ENCODE results near the gene FASN. TPM values are rescaled to one million over a fixed set of nuclear protein-coding genes. Genes with fewer than 3 reads are reported as not detected.

FASN gene
- total and polyA plus RNA-seq, 2 donors (not counting 3 experiments of a cell fraction or from before 2014, with no cell fraction given) = 101 to 360 TPM

GRCh38 chr17:82037092-82037888, 60.7 kb downstream of the FASN start, which contains the start of gene DCXR:
Gene DCXR, minus strand, starts transcription at chr17:82037697. Its CDS starts 15 bp downstream, at chr17:82037682.
- intact Hi-C loops (cut with micrococcal nuclease) (loop anchor here (1.0 to 10.0 kb wide), 4 partner anchors 14 to 378 kb away; partner anchors contain the start of genes HEXD, LRRC45 and OGFOD3), dilution Hi-C loops (cut with MboI; ENCODE audit: extremely low pct_ligation_motif_present, low sequenced_read_pairs) (no loop called here)
- H3K36me3 ChIP-seq (ENCODE audit: control insufficient read depth in 2 of 2, extremely low read depth in 1 of 2, insufficient read depth in 2 of 2, low read length in 2 of 2) = no peaks in the 10 kb centered on the region
- ChIA-PET POLR2A (interaction anchor here (1.1 kb wide), 1 partner anchor 117 kb away, joined by 3 read pairs; no protein-coding TSS in a partner anchor), CTCF (interaction anchor here (0.6 to 1.5 kb wide), 21 partner anchors 8 to 312 kb away, joined by 3 to 19 read pairs (median 5); partner anchors contain the start of genes CENPX, FASN, GPS1 and LRRC45)
- no peak for TF ChIP-seq FOS (IDR thresholded peaks at IDR 0.05; ENCODE audit: borderline replicate concordance, insufficient read depth, low read length)
- TF ChIP-seq, protein P1, sequence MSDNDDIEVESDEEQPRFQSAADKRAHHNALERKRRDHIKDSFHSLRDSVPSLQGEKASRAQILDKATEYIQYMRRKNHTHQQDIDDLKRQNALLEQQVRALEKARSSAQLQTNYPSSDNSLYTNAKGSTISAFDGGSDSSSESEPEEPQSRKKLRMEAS (IDR thresholded peaks at IDR 0.05; ENCODE audit: insufficient read depth, insufficient read length) = peak; percentile 24
- TF ChIP-seq EZH2 (IDR thresholded peaks at IDR 0.05; ENCODE audit: borderline replicate concordance, low read depth, low read length, severe bottlenecking) = no peak
- no peak for TF ChIP-seq MYC (IDR thresholded peaks at IDR 0.05; ENCODE audit: low read depth, low read length)
- TF ChIP-seq POLR2AphosphoS5 (IDR thresholded peaks at IDR 0.05; ENCODE audit: insufficient read depth, low read depth, low read length) = peak; percentile 71
- peak; percentile 87 to 92 for TF ChIP-seq CTCF (IDR thresholded peaks at IDR 0.05; ENCODE audit: extremely low read depth in 1 of 2, insufficient read depth in 1 of 2, low read depth in 1 of 2, low read length in 2 of 2)
- TF ChIP-seq POLR2A (IDR thresholded peaks at IDR 0.05; ENCODE audit: low read depth, low read length) = peak; percentile 80
- TF ChIP-seq JUN (IDR thresholded peaks at IDR 0.05; ENCODE audit: borderline replicate concordance, insufficient read depth, insufficient read length, low read depth) = no peak
- TF ChIP-seq GATA2 (IDR thresholded peaks at IDR 0.05; ENCODE audit: insufficient read depth, insufficient read length, low read depth, low read length) = no peak
- H3K27me3 ChIP-seq (ENCODE audit: control insufficient read depth in 2 of 2, insufficient read depth in 2 of 2, low read length in 2 of 2) = no peaks in the 10 kb centered on the region
- H3K9me1 ChIP-seq (replicated peaks; ENCODE audit: control insufficient read depth, extremely low read depth, insufficient read depth, low read length) = no peaks in the 10 kb centered on the region
- peak within 1 kb of the TSS; percentile 78 for H3K9ac ChIP-seq (replicated peaks; ENCODE audit: extremely low read depth, insufficient read depth, low read length)
- no peaks in the 10 kb centered on the region for H3K9me3 ChIP-seq (replicated peaks; ENCODE audit: control insufficient read depth, insufficient read depth, low read length)
- no peaks in the 10 kb centered on the region for H4K20me1 ChIP-seq (replicated peaks; ENCODE audit: control insufficient read depth, extremely low read depth, insufficient read depth, low read length)
- peak within 1 kb of the TSS; percentile 87 for H2AFZ ChIP-seq (ENCODE audit: low read depth, low read length)
- H3K27ac ChIP-seq (ENCODE audit: insufficient read depth, low read depth, low read length) = peak within 1 kb of the TSS; percentile 36
- H3K4me3 ChIP-seq (replicated peaks in 1 of 3; ENCODE audit: insufficient read depth in 1 of 3, low read depth in 1 of 3, low read length in 3 of 3) = peak within 1 kb of the TSS; percentile 58 to 71 (median 69)
- H3K4me2 ChIP-seq (ENCODE audit: insufficient read depth, low read length) = peak within 1 kb of the TSS; percentile 67
- H3K4me1 ChIP-seq (ENCODE audit: control insufficient read depth, extremely low read depth, insufficient read depth, low read length) = peaks cover 9% of the 10 kb centered on the region
- peaks cover 4% of the 10 kb centered on the region for H3K79me2 ChIP-seq (ENCODE audit: control insufficient read depth, insufficient read depth, low read length)
- no TSS peak for BruUV-seq (replicated peaks)
- FAIRE-seq (peak; percentile 99), DNase-seq (ENCODE audit: low read depth, low spot score) (peak; percentile 97)
